ENCODE measurements around the gene ISOC2.
A peak's percentile ranks its signal among the peaks of the same experiment; 100 is the strongest.
"Not testable (repeated sequence)": the region's sequence is repeated elsewhere in the genome, so short reads cannot be mapped to it uniquely, and the experiment has no call there.

ISOC2 gene

GRCh38 chr19:55437410-55437809, 24.0 kb downstream of the ISOC2 start:
- no peak for DNase-seq

DNA sequence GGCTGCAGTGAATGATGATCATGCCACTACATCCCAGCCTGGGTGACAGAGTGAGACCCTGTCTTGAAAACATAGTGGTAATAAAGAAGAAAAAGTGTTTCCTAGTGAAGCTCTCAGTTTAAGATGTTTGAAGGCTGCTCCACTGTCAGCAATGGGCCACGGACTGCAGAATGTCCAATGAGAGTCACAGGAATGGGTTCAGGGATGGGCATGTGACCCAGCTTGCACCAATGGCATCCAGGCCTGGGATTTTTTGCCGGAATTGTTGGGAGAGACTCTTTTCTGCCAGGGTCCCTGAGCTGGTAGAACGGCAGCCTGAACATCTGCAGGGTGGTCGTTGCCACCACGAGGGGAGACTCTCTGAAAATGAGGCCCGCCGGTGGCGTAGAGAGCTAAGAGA, 24.6 kb downstream of the ISOC2 start:
- DNase-seq = no peak

GRCh38 chr19:55435020-55435419, 26.4 kb downstream of the ISOC2 start:
- DNase-seq = no peak

GRCh38 chr19:55434356-55434919, 27.0 kb downstream of the ISOC2 start:
- no peak for DNase-seq

GRCh38 chr19:55433292-55433691, 28.1 kb downstream of the ISOC2 start:
- no peak for DNase-seq

DNA sequence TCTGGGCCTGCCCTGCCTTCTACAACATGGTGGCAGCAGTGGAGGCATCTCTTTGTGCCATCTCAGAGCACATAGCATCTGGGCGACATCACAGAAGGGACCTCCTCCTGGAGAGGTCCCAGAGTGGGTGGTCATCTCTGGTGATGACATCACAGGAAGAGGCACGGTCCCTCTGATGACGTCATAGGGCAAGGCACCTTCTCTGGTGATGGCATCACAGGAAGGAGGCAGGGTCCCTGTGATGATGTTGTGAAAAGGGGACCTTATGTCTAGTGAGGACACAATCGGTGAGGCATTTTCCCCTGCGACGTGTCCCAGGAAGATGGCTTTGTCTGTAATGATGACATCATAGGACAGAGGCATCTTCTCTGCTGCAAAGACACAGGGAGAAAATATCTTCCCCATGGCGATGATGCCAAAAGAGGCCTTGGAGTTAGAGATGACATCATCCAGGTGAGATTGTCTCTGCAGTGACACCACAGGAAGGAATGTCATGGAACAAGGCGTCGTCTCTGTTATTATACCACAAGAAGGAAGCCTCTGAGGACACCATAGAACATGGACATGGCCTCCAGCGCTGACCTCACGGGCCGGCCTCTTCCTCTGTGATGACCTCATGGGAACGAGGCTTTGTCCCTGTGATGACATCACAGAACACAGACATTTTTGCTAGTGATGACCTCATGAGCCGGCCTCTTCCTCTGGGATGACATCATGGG, 29.0 kb downstream of the ISOC2 start:
- no peak for DNase-seq

GRCh38 chr19:55431183-55431582, 30.3 kb downstream of the ISOC2 start:
- no peak for DNase-seq

DNA sequence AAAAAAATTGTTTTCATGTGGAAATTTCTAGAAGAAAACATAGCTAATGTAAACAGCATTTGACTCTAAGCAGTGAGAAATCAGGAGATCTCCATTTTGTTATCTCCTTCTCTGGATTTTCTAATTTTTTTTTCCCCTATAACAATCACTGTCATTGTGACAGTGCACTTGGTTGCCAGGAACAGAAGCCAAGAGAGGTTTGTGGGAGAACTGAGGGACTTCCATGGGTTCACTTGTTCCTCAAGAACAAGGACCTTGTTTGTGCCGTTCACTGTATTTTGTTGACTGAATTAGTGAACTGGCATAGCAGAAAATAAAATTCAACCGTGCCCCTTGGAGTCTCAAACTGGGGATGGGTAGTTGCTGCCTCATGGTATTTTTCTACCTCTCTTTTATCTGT, 35.4 kb downstream of the ISOC2 start:
- DNase-seq = no peak

GRCh38 chr19:55424518-55424917, 36.9 kb downstream of the ISOC2 start:
- DNase-seq = no peak

DNA sequence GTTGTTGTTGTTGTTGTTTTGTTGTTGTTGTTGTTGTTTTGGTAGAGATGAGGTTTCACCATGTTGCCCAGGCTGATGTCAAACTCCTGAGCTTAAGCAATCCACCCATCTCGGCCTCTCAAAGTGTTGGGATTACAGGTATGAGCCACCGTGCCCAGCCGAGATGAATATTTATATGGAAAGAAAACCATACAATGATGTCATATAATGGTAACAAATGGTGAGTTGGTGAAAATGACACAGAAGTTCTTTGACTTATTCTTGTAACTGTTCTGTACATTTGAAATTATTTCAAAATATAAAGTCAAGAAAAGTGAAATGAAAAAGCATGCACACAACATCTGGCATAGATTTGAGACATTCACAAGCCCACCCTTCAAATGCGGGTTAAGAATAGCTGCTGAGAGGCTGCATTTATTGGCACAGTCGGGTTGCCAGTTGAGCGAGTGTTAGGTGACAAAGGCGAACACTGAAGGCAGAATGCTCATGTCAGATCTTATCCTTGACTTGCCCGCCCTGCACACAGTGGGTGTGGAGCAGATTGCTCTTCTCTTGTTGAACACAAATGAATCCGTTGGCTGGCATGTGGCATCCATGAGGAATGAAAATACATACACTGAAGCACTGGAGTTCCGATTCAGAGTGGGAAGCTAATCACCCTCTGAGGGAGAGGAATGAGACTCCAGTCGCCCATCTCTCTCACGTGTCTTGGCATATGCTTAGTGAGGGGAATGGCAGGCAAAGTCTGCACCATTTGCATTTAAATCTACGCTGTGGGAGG, 38.0 kb downstream of the ISOC2 start:
- DNase-seq = no peak

DNA sequence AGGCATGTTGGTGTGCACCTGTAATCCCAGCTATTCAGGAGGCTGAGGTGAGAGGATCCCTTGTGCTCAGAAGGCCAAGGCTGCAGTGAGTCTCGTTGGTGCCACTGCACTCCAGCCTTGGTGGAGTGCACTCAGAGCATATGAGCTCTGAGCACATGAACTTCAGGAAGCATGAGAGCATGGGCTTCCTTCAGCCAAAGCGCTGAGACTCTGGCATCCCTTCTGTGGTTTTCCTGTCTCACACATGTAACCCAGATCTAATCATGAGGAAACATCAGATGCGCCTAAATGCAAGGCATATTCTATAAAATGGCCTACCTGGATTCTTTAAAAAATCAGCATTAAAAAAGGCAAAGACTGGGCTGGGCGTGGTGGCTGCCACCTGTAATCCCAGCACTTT, 40.2 kb downstream of the ISOC2 start:
- DNase-seq = not testable (repeated sequence)

GRCh38 chr19:55419624-55420236, 41.7 kb downstream of the ISOC2 start:
- no peak for DNase-seq

- no peak for DNase-seq
These were observed 42.3 kb downstream of the ISOC2 start for GRCh38 chr19:55419103-55419502.

GRCh38 chr19:55418185-55418584, 43.3 kb downstream of the ISOC2 start:
- DNase-seq = no peak

DNA sequence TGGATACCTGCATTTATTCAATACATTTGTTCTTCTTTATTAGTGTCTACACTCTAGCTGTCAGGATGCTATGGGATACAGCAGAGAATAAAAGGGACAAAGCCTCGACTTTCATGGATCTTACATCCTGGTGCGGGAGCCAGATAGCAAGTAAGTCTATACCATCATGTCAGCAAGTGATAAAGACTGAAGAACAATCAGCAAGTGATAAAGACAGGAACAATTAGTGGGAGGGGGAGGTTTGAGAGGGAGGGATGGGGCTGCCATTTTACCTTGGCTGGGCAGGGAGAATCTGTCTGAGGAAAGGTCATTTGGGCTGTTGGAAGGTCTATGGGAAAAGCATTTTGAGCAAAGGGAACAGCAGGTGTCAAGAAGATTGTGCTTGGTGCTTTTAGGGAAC, 51.3 kb downstream of the ISOC2 start:
- no peak for DNase-seq

DNA sequence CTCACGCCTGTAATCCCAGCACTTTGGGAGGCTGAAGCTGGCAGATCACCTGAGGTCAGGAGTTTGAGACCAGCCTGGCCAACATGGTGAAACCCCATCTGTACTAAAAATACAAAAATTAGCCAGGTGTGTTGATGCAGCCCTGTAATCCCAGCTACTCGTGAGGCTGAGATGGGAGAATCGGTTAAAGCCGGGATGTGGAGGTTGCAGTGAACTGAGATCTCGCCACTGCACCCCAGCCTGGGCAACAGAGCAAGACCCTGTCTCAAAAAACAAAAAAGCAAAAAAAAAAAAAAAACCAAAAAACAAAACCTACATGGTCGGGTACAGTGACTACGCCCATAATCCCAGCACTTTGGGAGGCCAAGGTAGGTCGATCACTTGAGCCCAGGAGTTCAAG, 52.3 kb downstream of the ISOC2 start:
- DNase-seq = not testable (repeated sequence)

DNA sequence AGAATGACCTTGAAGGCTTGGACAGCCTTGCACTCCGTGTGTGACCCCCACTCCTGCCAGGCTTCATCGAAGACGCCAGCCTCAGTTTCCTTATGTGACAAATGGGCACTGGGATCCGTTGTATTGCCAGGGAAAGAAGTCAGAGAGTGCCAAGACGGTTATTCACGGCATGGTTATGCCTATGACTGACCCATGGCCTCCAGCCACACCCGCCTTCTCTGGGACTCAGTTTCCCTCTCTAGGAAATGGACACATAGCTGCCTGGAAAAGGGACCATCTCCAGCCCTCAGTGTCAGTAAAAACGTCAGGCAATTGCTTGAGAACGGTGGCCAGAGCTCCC, 52.9 kb downstream of the ISOC2 start:
- no peak for DNase-seq

GRCh38 chr19:55407800-55408532, 53.5 kb downstream of the ISOC2 start:
- DNase-seq = peak; percentile 87

DNA sequence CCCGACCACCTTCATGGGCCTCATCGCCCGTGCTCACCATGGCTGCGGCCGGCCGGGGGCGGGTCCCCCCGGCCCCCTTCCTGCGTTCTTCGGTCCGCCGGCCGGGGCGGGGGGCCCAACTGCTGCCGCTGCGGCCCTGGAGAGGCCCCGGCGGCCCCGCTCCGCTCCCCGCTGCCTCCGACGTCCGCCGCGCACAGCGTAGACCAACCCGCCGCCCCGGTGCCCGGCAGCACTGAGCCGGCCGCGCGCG, 54.0 kb downstream of the ISOC2 start, which contains the start of gene UBE2S:
TSS of gene UBE2S (minus strand) at position 239 of the 250 bp plus-strand sequence. CDS start at position 40, 199 bp downstream.
- not testable (repeated sequence) for DNase-seq

DNA sequence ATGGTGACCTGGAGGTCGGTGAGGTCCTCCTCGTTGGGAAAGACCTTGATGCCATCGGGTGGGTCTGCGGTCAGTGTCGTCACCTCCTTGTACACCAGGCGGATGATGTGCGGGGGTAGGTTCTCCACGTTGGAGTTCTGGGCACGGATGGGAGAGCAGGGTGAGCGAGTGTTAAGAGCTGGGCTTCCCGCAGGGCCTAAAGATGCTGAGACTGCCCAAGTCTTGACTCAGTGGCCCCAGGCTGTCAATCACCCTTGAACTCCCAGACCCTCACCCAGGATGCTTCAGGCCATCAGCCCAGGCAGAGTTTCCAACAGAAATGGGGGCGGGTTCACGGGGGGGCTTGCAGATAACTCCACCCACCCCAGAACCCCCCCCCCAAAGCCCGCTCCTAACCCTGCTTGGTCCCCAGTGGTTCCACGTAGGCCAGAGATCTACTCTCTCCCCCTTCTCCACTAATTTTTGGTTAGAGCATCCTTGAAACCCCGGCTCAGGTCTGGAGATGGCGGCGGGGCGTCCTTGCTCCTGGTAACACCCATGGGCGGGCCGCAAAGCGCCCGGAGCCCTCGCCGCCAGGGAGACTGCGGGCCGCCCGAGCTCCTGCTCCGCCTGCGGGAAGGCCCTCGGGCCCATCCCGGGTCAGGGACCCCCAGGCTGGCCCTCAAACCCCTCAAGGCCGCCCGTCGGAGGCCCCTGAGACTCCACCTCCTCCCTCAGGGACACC, 54.5 kb downstream of the ISOC2 start:
- DNase-seq = no peak

GRCh38 chr19:55406091-55406825, 55.2 kb downstream of the ISOC2 start:
- no peak for DNase-seq

- DNase-seq = no peak
These were observed 55.8 kb downstream of the ISOC2 start for GRCh38 chr19:55405638-55406037.

Data from NCI-H1417 treated with DMSO at 0.1 percent for 48 hours (cell line).